GM12878 (cell line): Measurements from ENCODE around the gene SLCO3A1.

Source experiments
- ATF7 ChIP-seq: fragments of 450-650 bp; IDR thresholded peaks from 2 replicates; pipeline ENCODE4 v1.6.1; 2016; ENCODE audit warnings: low read depth, mild to moderate bottlenecking
- MEF2A ChIP-seq: IDR thresholded peaks from 2 replicates; pipeline ENCODE4 v1.6.1; 2011; ENCODE audit warnings: low read depth, mild to moderate bottlenecking, low read length, moderate library complexity; ENCODE audit not compliant: insufficient read depth
- RFX5 ChIP-seq: IDR thresholded peaks from 2 replicates; pipeline ENCODE4 v1.6.1; 2011; ENCODE audit warnings: low read depth, low read length, improper control_type of control experiment
- TF ChIP-seq, protein P1 (sequence below), 3 experiments: IDR thresholded peaks in 2 of 3; conservative IDR thresholded peaks in 1 of 3; 2 replicates each; pipeline ENCODE4 v1.5.1; 2011; ENCODE audit warnings: low read depth in 3 of 3, low read length in 3 of 3, mild to moderate bottlenecking in 3 of 3, control low read depth in 2 of 3, moderate library complexity in 2 of 3, inconsistent platforms in 1 of 3, mixed read lengths in 1 of 3; ENCODE audit not compliant: control insufficient read depth in 2 of 3, insufficient read depth in 1 of 3; ENCODE audit errors: extremely low read depth in 1 of 3
- TF ChIP-seq, protein P2 (sequence below): fragments of 450-650 bp; IDR thresholded peaks from 2 replicates; pipeline ENCODE4 v1.6.1; 2017; ENCODE audit warnings: mild to moderate bottlenecking
- TF ChIP-seq, protein P3 (sequence below): IDR thresholded peaks from 2 replicates; pipeline ENCODE4 v1.6.1; 2012; ENCODE audit warnings: low read depth, low read length, improper control_type of control experiment
- TF ChIP-seq, protein P4 (sequence below): IDR thresholded peaks from 2 replicates; pipeline ENCODE4 v1.6.1; 2012; ENCODE audit warnings: mild to moderate bottlenecking, low read depth, low read length
- TF ChIP-seq, protein P5 (sequence below): fragments of 450-650 bp; IDR thresholded peaks from 2 replicates; pipeline ENCODE4 v1.6.1; 2014; ENCODE audit warnings: mild to moderate bottlenecking

DNA sequence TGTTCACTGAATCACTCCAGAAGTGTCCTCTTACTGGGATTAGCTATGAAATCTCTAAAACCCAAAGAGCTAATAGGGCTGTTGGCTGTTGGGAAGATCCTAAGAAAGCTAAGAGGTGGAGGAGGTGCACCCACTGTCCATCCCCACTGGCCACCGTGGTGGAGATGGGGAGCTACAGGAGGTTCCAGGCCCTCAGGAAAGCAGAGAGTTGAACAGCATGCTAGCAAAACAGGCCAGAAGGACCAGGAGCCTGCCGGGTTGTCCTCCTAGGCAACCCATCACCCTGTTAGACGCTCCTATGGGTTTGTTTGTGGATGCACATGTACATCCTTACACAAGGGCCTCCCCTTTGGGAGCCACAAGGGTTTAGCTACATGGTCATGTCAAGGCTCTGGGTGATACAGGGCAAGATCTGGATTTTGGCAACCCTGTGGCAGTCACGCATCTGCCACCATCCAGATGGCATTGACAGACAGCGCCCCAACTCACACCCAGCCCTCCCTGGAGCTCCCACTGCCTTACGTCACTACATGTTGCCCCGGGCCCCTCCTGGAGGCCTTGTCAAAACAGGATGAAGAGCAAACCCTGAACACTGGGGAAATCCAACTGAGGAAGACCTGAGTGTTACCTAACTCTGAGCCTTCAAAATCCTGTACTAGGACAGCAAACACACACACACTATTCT, 208.1 kb downstream of the SLCO3A1 start:
- TF ChIP-seq, protein P1, sequence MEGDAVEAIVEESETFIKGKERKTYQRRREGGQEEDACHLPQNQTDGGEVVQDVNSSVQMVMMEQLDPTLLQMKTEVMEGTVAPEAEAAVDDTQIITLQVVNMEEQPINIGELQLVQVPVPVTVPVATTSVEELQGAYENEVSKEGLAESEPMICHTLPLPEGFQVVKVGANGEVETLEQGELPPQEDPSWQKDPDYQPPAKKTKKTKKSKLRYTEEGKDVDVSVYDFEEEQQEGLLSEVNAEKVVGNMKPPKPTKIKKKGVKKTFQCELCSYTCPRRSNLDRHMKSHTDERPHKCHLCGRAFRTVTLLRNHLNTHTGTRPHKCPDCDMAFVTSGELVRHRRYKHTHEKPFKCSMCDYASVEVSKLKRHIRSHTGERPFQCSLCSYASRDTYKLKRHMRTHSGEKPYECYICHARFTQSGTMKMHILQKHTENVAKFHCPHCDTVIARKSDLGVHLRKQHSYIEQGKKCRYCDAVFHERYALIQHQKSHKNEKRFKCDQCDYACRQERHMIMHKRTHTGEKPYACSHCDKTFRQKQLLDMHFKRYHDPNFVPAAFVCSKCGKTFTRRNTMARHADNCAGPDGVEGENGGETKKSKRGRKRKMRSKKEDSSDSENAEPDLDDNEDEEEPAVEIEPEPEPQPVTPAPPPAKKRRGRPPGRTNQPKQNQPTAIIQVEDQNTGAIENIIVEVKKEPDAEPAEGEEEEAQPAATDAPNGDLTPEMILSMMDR (IDR thresholded peaks at IDR 0.05 in 2 of 3, conservative IDR thresholded peaks at IDR 0.05 in 1 of 3; ENCODE audit: control insufficient read depth in 2 of 3, extremely low read depth in 1 of 3, insufficient read depth in 1 of 3, low read depth in 3 of 3, low read length in 3 of 3) = no peak
- TF ChIP-seq MEF2A = no peak
- TF ChIP-seq RFX5 = no peak
- TF ChIP-seq, protein P2, sequence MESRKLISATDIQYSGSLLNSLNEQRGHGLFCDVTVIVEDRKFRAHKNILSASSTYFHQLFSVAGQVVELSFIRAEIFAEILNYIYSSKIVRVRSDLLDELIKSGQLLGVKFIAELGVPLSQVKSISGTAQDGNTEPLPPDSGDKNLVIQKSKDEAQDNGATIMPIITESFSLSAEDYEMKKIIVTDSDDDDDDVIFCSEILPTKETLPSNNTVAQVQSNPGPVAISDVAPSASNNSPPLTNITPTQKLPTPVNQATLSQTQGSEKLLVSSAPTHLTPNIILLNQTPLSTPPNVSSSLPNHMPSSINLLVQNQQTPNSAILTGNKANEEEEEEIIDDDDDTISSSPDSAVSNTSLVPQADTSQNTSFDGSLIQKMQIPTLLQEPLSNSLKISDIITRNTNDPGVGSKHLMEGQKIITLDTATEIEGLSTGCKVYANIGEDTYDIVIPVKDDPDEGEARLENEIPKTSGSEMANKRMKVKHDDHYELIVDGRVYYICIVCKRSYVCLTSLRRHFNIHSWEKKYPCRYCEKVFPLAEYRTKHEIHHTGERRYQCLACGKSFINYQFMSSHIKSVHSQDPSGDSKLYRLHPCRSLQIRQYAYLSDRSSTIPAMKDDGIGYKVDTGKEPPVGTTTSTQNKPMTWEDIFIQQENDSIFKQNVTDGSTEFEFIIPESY = no peak
- TF ChIP-seq, protein P3, sequence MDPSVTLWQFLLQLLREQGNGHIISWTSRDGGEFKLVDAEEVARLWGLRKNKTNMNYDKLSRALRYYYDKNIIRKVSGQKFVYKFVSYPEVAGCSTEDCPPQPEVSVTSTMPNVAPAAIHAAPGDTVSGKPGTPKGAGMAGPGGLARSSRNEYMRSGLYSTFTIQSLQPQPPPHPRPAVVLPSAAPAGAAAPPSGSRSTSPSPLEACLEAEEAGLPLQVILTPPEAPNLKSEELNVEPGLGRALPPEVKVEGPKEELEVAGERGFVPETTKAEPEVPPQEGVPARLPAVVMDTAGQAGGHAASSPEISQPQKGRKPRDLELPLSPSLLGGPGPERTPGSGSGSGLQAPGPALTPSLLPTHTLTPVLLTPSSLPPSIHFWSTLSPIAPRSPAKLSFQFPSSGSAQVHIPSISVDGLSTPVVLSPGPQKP = no peak
- TF ChIP-seq ATF7 = no peak
- TF ChIP-seq, protein P4, sequence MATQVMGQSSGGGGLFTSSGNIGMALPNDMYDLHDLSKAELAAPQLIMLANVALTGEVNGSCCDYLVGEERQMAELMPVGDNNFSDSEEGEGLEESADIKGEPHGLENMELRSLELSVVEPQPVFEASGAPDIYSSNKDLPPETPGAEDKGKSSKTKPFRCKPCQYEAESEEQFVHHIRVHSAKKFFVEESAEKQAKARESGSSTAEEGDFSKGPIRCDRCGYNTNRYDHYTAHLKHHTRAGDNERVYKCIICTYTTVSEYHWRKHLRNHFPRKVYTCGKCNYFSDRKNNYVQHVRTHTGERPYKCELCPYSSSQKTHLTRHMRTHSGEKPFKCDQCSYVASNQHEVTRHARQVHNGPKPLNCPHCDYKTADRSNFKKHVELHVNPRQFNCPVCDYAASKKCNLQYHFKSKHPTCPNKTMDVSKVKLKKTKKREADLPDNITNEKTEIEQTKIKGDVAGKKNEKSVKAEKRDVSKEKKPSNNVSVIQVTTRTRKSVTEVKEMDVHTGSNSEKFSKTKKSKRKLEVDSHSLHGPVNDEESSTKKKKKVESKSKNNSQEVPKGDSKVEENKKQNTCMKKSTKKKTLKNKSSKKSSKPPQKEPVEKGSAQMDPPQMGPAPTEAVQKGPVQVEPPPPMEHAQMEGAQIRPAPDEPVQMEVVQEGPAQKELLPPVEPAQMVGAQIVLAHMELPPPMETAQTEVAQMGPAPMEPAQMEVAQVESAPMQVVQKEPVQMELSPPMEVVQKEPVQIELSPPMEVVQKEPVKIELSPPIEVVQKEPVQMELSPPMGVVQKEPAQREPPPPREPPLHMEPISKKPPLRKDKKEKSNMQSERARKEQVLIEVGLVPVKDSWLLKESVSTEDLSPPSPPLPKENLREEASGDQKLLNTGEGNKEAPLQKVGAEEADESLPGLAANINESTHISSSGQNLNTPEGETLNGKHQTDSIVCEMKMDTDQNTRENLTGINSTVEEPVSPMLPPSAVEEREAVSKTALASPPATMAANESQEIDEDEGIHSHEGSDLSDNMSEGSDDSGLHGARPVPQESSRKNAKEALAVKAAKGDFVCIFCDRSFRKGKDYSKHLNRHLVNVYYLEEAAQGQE = no peak
- TF ChIP-seq, protein P5, sequence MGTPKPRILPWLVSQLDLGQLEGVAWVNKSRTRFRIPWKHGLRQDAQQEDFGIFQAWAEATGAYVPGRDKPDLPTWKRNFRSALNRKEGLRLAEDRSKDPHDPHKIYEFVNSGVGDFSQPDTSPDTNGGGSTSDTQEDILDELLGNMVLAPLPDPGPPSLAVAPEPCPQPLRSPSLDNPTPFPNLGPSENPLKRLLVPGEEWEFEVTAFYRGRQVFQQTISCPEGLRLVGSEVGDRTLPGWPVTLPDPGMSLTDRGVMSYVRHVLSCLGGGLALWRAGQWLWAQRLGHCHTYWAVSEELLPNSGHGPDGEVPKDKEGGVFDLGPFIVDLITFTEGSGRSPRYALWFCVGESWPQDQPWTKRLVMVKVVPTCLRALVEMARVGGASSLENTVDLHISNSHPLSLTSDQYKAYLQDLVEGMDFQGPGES = no peak
